ENCODE measurements around the gene CFAP54.
"Not testable (repeated sequence)": the region's sequence is repeated elsewhere in the genome, so short reads cannot be mapped to it uniquely, and the experiment has no call there.

Gene CFAP54

GRCh38 chr12:96514328-96514727 is 25.0 kb downstream of the CFAP54 start:
- DNase-seq = no peak

GRCh38 chr12:96516472-96517430 is 27.4 kb downstream of the CFAP54 start:
- peak; percentile 85 for DNase-seq

GRCh38 chr12:96520767-96521166 is 31.4 kb downstream of the CFAP54 start:
- DNase-seq = no peak

GRCh38 chr12:96521895-96522682 is 32.7 kb downstream of the CFAP54 start:
- no peak for DNase-seq

GRCh38 chr12:96522690-96523089 is 33.3 kb downstream of the CFAP54 start:
- DNase-seq = no peak

GRCh38 chr12:96526110-96526509 is 36.7 kb downstream of the CFAP54 start:
- DNase-seq = no peak

- DNase-seq = no peak
Observed at GRCh38 chr12:96529912-96530311, 40.5 kb downstream of the CFAP54 start.

- DNase-seq = no peak
Observed at GRCh38 chr12:96534339-96534738, 45.0 kb downstream of the CFAP54 start.

- DNase-seq = no peak
Observed at GRCh38 chr12:96548384-96548783, 59.0 kb downstream of the CFAP54 start.

- DNase-seq = no peak
Observed at GRCh38 chr12:96549341-96549740, 60.0 kb downstream of the CFAP54 start.

- no peak for DNase-seq
Observed at GRCh38 chr12:96570579-96570978, 81.2 kb downstream of the CFAP54 start.

- no peak for DNase-seq
Observed at GRCh38 chr12:96571101-96571862, 81.9 kb downstream of the CFAP54 start.

GRCh38 chr12:96578526-96579125 is 89.2 kb downstream of the CFAP54 start:
- DNase-seq = no peak

GRCh38 chr12:96585977-96586376 is 96.6 kb downstream of the CFAP54 start:
- DNase-seq = no peak

GRCh38 chr12:96587691-96588090 is 98.3 kb downstream of the CFAP54 start:
- DNase-seq = no peak

- DNase-seq = no peak
Observed at GRCh38 chr12:96590970-96591369, 101.6 kb downstream of the CFAP54 start.

GRCh38 chr12:96604374-96604773 is 115.0 kb downstream of the CFAP54 start:
- DNase-seq = not testable (repeated sequence)

- no peak for DNase-seq
Observed at GRCh38 chr12:96605684-96606083, 116.3 kb downstream of the CFAP54 start.

GRCh38 chr12:96606134-96606533 is 116.8 kb downstream of the CFAP54 start:
- no peak for DNase-seq

GRCh38 chr12:96606644-96607043 is 117.3 kb downstream of the CFAP54 start:
- no peak for DNase-seq

GRCh38 chr12:96617178-96617577 is 127.8 kb downstream of the CFAP54 start:
- no peak for DNase-seq

- no peak for DNase-seq
Observed at GRCh38 chr12:96623155-96623554, 133.8 kb downstream of the CFAP54 start.
